ENCODE results near the gene ABCF1.

The ABCF1 gene

DNA sequence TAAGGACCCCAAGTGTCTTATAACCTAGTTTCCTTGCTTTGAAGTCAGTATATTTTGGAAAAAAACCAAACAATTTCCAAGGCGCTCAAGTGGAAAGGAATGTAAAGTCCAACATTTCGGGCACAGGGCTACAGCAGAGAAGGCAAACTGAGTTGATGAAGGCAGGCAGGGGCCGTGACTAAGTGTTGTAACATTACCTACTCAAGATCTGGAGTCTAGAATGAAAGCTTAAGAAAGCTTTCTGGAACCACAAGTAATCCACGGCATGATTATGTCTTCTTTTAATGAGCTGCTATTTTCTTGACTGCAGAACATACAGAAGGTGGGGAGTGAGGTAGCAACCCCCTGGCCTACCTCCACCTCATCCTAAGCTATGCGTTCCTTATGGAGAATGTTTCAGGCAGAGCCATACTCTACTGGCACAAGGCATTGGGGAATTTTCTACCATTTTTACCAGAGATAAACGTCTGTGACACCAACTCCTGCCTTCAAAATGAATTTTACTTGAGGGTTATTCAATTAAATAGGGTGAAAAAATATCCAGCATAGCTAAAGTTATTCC lies 41.5 kb downstream of the ABCF1 start:
- no peak overlapping the region for H3K9ac ChIP-seq (ENCODE audit: low read length)
- no peak overlapping the region for H3K4me2 ChIP-seq (ENCODE audit: low read depth, low read length)
- H3K4me3 ChIP-seq (ENCODE audit: low read length), result no peak overlapping the region
- TF ChIP-seq EZH2phosphoT487 (IDR thresholded peaks at IDR 0.05; ENCODE audit: low read length) (no peak), EZH2 (optimal IDR thresholded peaks at IDR 0.05; ENCODE audit: low read depth, low read length) (no peak)
- TF ChIP-seq, protein P1, sequence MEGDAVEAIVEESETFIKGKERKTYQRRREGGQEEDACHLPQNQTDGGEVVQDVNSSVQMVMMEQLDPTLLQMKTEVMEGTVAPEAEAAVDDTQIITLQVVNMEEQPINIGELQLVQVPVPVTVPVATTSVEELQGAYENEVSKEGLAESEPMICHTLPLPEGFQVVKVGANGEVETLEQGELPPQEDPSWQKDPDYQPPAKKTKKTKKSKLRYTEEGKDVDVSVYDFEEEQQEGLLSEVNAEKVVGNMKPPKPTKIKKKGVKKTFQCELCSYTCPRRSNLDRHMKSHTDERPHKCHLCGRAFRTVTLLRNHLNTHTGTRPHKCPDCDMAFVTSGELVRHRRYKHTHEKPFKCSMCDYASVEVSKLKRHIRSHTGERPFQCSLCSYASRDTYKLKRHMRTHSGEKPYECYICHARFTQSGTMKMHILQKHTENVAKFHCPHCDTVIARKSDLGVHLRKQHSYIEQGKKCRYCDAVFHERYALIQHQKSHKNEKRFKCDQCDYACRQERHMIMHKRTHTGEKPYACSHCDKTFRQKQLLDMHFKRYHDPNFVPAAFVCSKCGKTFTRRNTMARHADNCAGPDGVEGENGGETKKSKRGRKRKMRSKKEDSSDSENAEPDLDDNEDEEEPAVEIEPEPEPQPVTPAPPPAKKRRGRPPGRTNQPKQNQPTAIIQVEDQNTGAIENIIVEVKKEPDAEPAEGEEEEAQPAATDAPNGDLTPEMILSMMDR (IDR thresholded peaks at IDR 0.05; ENCODE audit: low read length), result no peak
- peaks cover 82% of the 10 kb centered on the region for H3K79me2 ChIP-seq (ENCODE audit: low read length)
- H3K36me3 ChIP-seq (replicated peaks; ENCODE audit: insufficient read depth, low read length), result peaks cover 16% of the 10 kb centered on the region; the same call in 1 of the 2 replicates
- H3K27me3 ChIP-seq (replicated peaks; ENCODE audit: insufficient read depth, low read length), result no peaks in the 10 kb centered on the region
- H4K20me1 ChIP-seq (ENCODE audit: insufficient read depth, low read length), result no peaks in the 10 kb centered on the region; the same call in 1 of the 2 replicates
- H3K9me3 ChIP-seq (replicated peaks; ENCODE audit: insufficient read depth, low read length), result no peaks in the 10 kb centered on the region
- H3K4me1 ChIP-seq (ENCODE audit: low read length), result peaks cover 8% of the 10 kb centered on the region; the same call in 1 of the 2 replicates
- H3F3A ChIP-seq (ENCODE audit: insufficient read depth, low read length), result peaks cover 37% of the 10 kb centered on the region
- H3K27ac ChIP-seq (ENCODE audit: low read length), result no peak overlapping the region
- no peaks in the 10 kb centered on the region for H3K9me2 ChIP-seq (replicated peaks; ENCODE audit: insufficient read depth, low read length)
- H2AFZ ChIP-seq (ENCODE audit: low read length), result no peak overlapping the region
- no peak for DNase-seq

DNA sequence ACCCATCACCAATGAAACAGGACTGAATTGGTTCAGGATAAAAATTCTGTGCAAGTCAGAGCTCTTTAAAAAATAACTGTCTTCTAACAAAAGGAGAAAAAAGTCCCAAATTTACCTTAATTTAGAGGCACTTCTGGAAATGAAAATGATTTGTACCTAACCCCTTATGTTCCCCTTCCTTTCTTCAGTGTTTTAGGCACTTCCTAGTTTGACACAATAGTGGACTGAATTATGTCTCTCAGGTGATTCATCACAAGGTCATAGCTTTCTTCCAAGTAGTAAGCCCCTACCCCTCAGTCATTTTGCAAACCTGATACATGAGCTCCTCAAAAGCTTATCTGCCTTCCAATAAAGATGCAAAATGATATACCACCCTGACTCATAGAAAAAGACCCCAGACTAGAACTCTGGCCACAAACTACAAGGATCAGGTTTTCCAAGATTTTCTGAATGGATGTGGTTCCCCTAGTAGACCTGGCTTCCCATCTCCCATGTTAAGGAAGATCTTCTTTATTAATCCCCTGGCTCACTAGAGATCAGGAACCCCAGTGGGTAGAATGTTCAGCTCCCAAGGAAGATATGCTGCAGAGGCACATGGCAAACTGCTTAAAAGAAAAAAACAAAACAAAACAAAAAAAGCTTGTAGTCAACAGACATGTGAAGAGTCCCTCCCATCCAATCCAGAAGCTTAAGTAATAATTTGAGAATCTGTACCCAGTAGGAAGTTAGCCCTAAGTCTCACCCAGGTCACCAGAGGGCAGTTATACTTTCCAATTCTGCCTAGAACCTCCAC lies 42.2 kb downstream of the ABCF1 start:
- no peaks in the 10 kb centered on the region for H3K27me3 ChIP-seq (replicated peaks; ENCODE audit: insufficient read depth, low read length)
- peaks cover 87% of the 10 kb centered on the region for H3K79me2 ChIP-seq (ENCODE audit: low read length)
- TF ChIP-seq EZH2 (optimal IDR thresholded peaks at IDR 0.05; ENCODE audit: low read depth, low read length), result no peak
- TF ChIP-seq EZH2phosphoT487 (IDR thresholded peaks at IDR 0.05; ENCODE audit: low read length), result no peak
- TF ChIP-seq, protein P1 (IDR thresholded peaks at IDR 0.05; ENCODE audit: low read length), result no peak
- DNase-seq, result no peak
- no peaks in the 10 kb centered on the region for H3K9me3 ChIP-seq (replicated peaks; ENCODE audit: insufficient read depth, low read length)
- H3F3A ChIP-seq (ENCODE audit: insufficient read depth, low read length), result peaks cover 37% of the 10 kb centered on the region
- H3K4me2 ChIP-seq (ENCODE audit: low read depth, low read length), result no peak overlapping the region
- peaks cover 8% of the 10 kb centered on the region; the same call in 1 of the 2 replicates for H3K4me1 ChIP-seq (ENCODE audit: low read length)
- H3K27ac ChIP-seq (ENCODE audit: low read length), result no peak overlapping the region
- peaks cover 16% of the 10 kb centered on the region; the same call in 1 of the 2 replicates for H3K36me3 ChIP-seq (replicated peaks; ENCODE audit: insufficient read depth, low read length)
- H3K9ac ChIP-seq (ENCODE audit: low read length), result no peak overlapping the region; the same call in 1 of the 2 replicates
- no peaks in the 10 kb centered on the region for H3K9me2 ChIP-seq (replicated peaks; ENCODE audit: insufficient read depth, low read length)
- H2AFZ ChIP-seq (ENCODE audit: low read length), result no peak overlapping the region
- no peaks in the 10 kb centered on the region; the same call in 1 of the 2 replicates for H4K20me1 ChIP-seq (ENCODE audit: insufficient read depth, low read length)
- H3K4me3 ChIP-seq (ENCODE audit: low read length), result no peak overlapping the region

DNA sequence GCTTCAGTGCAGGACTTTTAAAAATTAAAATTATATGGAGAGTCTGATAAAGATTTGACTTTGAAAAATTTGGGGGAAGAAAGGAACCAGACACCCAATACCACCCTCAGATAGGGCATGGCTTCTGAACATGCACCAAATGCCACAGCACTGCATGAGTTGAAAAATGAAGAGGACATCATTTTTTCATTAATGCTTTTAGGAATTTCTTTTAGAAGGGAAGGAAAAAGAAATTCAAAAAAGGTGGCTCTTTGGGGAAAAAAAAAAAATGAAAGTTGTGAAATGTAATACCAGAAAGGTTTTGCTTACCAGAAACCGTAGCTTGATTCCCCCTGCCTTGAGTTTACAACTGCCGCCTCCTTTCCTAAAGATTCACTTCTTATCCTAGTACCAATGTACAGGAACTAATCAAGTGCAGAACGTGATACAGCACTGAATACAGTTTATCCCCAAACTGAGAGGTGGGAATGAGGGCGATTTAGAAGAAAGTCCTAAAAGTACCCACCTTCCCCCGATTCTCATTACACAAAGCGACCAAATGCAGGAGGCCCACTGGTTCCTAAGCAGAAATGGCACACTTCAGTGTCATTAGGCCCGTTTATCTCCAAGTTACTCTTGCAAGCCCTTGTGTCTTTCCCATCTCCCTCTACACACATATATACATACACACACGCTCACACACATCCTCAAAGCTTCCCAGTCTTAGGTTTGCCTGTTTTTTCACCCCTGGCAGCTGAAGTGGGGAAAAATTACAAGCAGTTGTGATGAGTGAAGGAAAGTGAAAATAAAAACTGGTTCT lies 43.0 kb downstream of the ABCF1 start:
- Histone ChIP-seq H3K9ac (ENCODE audit: low read length) (peak overlapping the region; percentile 35; the same call in 1 of the 2 replicates), H3K9me2 (replicated peaks; ENCODE audit: insufficient read depth, low read length) (no peaks in the 10 kb centered on the region), H3K27me3 (replicated peaks; ENCODE audit: insufficient read depth, low read length) (no peaks in the 10 kb centered on the region), H3K79me2 (ENCODE audit: low read length) (peaks cover 87% of the 10 kb centered on the region), H3K4me2 (ENCODE audit: low read depth, low read length) (peak overlapping the region; percentile 74), H3K4me1 (ENCODE audit: low read length) (peaks cover 8% of the 10 kb centered on the region; the same call in 1 of the 2 replicates), H4K20me1 (ENCODE audit: insufficient read depth, low read length) (no peaks in the 10 kb centered on the region; the same call in 1 of the 2 replicates), H3K36me3 (replicated peaks; ENCODE audit: insufficient read depth, low read length) (peaks cover 13% of the 10 kb centered on the region; the same call in 1 of the 2 replicates), H3K4me3 (ENCODE audit: low read length) (peak overlapping the region; percentile 20; the same call in 1 of the 2 replicates), H3K27ac (ENCODE audit: low read length) (peak overlapping the region; percentile 96; the same call in 1 of the 2 replicates), H3F3A (ENCODE audit: insufficient read depth, low read length) (peaks cover 37% of the 10 kb centered on the region), H3K9me3 (replicated peaks; ENCODE audit: insufficient read depth, low read length) (no peaks in the 10 kb centered on the region), H2AFZ (ENCODE audit: low read length) (no peak overlapping the region)
- TF ChIP-seq EZH2phosphoT487 (IDR thresholded peaks at IDR 0.05; ENCODE audit: low read length) (no peak), EZH2 (optimal IDR thresholded peaks at IDR 0.05; ENCODE audit: low read depth, low read length) (no peak)
- TF ChIP-seq, protein P1 (IDR thresholded peaks at IDR 0.05; ENCODE audit: low read length), result no peak
- DNase-seq, result no peak

Data from MM.1S (cell line).